Measurements from ENCODE around the gene ETFA.

DNA sequence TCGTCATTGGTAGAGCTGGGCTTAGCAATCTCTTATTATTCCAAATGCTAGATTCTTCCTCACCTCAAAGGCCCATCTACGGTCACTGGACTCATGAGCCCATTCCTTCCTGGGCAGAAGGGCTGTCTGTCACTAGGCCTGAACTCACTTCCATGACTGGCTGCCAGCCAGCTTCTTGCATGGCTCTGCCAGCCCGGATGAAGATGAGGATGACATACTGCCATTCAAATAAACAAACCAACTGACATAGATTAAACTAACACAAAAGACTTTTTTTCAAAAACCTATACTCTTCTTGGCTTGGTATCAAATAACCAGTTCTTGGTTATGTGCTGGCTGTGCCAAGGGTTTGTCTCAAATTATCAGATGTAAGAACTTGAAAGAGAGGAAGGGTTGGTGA, 49.1 kb upstream of the ETFA start:
- TF ChIP-seq, protein P1, sequence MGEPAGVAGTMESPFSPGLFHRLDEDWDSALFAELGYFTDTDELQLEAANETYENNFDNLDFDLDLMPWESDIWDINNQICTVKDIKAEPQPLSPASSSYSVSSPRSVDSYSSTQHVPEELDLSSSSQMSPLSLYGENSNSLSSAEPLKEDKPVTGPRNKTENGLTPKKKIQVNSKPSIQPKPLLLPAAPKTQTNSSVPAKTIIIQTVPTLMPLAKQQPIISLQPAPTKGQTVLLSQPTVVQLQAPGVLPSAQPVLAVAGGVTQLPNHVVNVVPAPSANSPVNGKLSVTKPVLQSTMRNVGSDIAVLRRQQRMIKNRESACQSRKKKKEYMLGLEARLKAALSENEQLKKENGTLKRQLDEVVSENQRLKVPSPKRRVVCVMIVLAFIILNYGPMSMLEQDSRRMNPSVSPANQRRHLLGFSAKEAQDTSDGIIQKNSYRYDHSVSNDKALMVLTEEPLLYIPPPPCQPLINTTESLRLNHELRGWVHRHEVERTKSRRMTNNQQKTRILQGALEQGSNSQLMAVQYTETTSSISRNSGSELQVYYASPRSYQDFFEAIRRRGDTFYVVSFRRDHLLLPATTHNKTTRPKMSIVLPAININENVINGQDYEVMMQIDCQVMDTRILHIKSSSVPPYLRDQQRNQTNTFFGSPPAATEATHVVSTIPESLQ (CRISPR knock-in tag; IDR thresholded peaks at IDR 0.05) = no peak
- TF ChIP-seq, protein P2, sequence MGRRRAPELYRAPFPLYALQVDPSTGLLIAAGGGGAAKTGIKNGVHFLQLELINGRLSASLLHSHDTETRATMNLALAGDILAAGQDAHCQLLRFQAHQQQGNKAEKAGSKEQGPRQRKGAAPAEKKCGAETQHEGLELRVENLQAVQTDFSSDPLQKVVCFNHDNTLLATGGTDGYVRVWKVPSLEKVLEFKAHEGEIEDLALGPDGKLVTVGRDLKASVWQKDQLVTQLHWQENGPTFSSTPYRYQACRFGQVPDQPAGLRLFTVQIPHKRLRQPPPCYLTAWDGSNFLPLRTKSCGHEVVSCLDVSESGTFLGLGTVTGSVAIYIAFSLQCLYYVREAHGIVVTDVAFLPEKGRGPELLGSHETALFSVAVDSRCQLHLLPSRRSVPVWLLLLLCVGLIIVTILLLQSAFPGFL (CRISPR knock-in tag; IDR thresholded peaks at IDR 0.05; ENCODE audit: borderline replicate concordance) = no peak
- TF ChIP-seq, protein P3, sequence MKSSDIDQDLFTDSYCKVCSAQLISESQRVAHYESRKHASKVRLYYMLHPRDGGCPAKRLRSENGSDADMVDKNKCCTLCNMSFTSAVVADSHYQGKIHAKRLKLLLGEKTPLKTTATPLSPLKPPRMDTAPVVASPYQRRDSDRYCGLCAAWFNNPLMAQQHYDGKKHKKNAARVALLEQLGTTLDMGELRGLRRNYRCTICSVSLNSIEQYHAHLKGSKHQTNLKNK (CRISPR knock-in tag; IDR thresholded peaks at IDR 0.05) = no peak
- TF ChIP-seq ZBTB21 (CRISPR knock-in tag; IDR thresholded peaks at IDR 0.05; ENCODE audit: borderline replicate concordance) = no peak
- TF ChIP-seq, protein P4, sequence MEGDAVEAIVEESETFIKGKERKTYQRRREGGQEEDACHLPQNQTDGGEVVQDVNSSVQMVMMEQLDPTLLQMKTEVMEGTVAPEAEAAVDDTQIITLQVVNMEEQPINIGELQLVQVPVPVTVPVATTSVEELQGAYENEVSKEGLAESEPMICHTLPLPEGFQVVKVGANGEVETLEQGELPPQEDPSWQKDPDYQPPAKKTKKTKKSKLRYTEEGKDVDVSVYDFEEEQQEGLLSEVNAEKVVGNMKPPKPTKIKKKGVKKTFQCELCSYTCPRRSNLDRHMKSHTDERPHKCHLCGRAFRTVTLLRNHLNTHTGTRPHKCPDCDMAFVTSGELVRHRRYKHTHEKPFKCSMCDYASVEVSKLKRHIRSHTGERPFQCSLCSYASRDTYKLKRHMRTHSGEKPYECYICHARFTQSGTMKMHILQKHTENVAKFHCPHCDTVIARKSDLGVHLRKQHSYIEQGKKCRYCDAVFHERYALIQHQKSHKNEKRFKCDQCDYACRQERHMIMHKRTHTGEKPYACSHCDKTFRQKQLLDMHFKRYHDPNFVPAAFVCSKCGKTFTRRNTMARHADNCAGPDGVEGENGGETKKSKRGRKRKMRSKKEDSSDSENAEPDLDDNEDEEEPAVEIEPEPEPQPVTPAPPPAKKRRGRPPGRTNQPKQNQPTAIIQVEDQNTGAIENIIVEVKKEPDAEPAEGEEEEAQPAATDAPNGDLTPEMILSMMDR (IDR thresholded peaks at IDR 0.05) = no peak
- no peak for TF ChIP-seq JUN (CRISPR knock-in tag; IDR thresholded peaks at IDR 0.05)
- TF ChIP-seq, protein P5, sequence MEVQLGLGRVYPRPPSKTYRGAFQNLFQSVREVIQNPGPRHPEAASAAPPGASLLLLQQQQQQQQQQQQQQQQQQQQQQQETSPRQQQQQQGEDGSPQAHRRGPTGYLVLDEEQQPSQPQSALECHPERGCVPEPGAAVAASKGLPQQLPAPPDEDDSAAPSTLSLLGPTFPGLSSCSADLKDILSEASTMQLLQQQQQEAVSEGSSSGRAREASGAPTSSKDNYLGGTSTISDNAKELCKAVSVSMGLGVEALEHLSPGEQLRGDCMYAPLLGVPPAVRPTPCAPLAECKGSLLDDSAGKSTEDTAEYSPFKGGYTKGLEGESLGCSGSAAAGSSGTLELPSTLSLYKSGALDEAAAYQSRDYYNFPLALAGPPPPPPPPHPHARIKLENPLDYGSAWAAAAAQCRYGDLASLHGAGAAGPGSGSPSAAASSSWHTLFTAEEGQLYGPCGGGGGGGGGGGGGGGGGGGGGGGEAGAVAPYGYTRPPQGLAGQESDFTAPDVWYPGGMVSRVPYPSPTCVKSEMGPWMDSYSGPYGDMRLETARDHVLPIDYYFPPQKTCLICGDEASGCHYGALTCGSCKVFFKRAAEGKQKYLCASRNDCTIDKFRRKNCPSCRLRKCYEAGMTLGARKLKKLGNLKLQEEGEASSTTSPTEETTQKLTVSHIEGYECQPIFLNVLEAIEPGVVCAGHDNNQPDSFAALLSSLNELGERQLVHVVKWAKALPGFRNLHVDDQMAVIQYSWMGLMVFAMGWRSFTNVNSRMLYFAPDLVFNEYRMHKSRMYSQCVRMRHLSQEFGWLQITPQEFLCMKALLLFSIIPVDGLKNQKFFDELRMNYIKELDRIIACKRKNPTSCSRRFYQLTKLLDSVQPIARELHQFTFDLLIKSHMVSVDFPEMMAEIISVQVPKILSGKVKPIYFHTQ (CRISPR knock-in tag; IDR thresholded peaks at IDR 0.05) = no peak
- TF ChIP-seq FOXK1 (CRISPR knock-in tag; IDR thresholded peaks at IDR 0.05) = no peak
- no peak for TF ChIP-seq ETV6 (CRISPR knock-in tag; IDR thresholded peaks at IDR 0.05)
- TF ChIP-seq NFYB (CRISPR knock-in tag; conservative IDR thresholded peaks at IDR 0.05; ENCODE audit: low read depth) = no peak
- no peak for TF ChIP-seq ZNF121 (CRISPR knock-in tag; IDR thresholded peaks at IDR 0.05)
- TF ChIP-seq, protein P6, sequence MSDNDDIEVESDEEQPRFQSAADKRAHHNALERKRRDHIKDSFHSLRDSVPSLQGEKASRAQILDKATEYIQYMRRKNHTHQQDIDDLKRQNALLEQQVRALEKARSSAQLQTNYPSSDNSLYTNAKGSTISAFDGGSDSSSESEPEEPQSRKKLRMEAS (CRISPR knock-in tag; IDR thresholded peaks at IDR 0.05) = no peak
- no peak for TF ChIP-seq GABPB1 (CRISPR knock-in tag; IDR thresholded peaks at IDR 0.05)
